Transverse colon (tissue), 4 donors: Measurements from ENCODE around the gene KLHL29.

Experiments
- CTCF ChIP-seq, 5 experiments: fragments of 200-600 bp in 3 of 5; fragments of 450-650 bp in 2 of 5; sonication (generic) in 3 of 5; IDR thresholded peaks; 1 replicate in 2 of 5; 2 replicates in 3 of 5; pipeline ENCODE4 v1.5.1; 2016 to 2017; ENCODE audit warnings: antibody characterized with exemption in 5 of 5, inconsistent platforms in 3 of 5, mild to moderate bottlenecking in 2 of 5, moderate library complexity in 1 of 5
- POLR2A ChIP-seq: fragments of 450-650 bp; IDR thresholded peaks from one replicate; pipeline ENCODE4 v1.6.1; 2016; ENCODE audit warnings: antibody characterized with exemption, mild to moderate bottlenecking, moderate library complexity
- POLR2AphosphoS5 ChIP-seq, 3 donors: sonication (generic); formaldehyde crosslinking; IDR thresholded peaks; one replicate each; pipeline ENCODE4 v1.6.1; 2016; ENCODE audit warnings: antibody characterized with exemption in 3 of 3

DNA sequence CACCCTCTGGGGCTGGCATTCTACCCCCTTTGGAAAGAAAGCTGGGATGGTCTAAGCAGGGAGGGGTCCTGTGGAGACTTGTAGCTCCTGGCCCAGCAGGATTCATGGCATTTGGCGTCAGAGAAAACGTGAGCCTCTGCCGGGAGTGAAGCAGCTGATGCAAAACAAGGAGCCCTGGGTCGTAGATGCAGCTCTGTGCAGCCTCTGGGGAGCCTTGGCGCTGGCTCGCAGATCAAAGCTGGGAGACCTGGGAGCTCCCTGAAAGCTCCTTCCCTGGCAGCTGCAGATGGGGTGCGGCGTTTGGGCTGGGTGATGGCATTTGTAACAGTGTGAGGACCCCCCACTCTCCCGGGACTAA lies 148.3 kb downstream of the KLHL29 start:
- no peak for TF ChIP-seq CTCF (IDR thresholded peaks at IDR 0.05)
- no peak for TF ChIP-seq POLR2A
- no peak for TF ChIP-seq POLR2AphosphoS5 (IDR thresholded peaks at IDR 0.05)
